Measurements from ENCODE around the gene DLL3. TPM values are rescaled to one million over a fixed set of nuclear protein-coding genes. Genes with fewer than 3 reads are reported as not detected.

DLL3 gene
- total RNA-seq, 1 donor from 2014 or later: 2.9 TPM

- TF ChIP-seq, protein P1, sequence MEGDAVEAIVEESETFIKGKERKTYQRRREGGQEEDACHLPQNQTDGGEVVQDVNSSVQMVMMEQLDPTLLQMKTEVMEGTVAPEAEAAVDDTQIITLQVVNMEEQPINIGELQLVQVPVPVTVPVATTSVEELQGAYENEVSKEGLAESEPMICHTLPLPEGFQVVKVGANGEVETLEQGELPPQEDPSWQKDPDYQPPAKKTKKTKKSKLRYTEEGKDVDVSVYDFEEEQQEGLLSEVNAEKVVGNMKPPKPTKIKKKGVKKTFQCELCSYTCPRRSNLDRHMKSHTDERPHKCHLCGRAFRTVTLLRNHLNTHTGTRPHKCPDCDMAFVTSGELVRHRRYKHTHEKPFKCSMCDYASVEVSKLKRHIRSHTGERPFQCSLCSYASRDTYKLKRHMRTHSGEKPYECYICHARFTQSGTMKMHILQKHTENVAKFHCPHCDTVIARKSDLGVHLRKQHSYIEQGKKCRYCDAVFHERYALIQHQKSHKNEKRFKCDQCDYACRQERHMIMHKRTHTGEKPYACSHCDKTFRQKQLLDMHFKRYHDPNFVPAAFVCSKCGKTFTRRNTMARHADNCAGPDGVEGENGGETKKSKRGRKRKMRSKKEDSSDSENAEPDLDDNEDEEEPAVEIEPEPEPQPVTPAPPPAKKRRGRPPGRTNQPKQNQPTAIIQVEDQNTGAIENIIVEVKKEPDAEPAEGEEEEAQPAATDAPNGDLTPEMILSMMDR (conservative IDR thresholded peaks at IDR 0.05; ENCODE audit: low read depth, low read length): no peak
- H3K4me3 ChIP-seq (ENCODE audit: low read depth, low read length): peak overlapping the region; percentile 55
- DNase-seq (ENCODE audit: low read depth): no peak
Measured at GRCh38 chr19:39507715-39508364, 9.1 kb downstream of the DLL3 start.

GRCh38 chr19:39508629-39509028, 9.9 kb downstream of the DLL3 start:
- TF ChIP-seq, protein P1 (conservative IDR thresholded peaks at IDR 0.05; ENCODE audit: low read depth, low read length): no peak
- H3K4me3 ChIP-seq (ENCODE audit: low read depth, low read length): no peak overlapping the region
- DNase-seq (ENCODE audit: low read depth): no peak

DNA sequence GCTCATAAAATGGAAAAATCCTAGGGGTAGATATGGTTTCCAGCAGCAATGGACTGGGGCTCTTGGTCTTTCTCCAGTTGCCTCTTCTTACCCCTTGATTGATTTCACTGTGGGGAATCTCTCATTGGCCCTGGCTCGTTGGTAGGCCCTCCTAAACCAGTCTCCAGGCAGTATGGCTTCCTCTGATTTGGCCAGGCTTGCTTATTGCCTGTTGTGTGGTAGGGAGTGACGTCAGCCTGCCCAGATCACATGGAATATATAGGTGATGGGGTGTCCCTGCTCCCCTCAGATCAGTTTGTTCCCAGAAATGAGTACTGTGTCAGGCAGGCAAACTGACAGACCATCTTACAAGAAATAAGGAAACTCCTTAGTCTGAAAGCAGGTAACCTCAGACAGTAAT, 10.5 kb downstream of the DLL3 start:
- no peak for DNase-seq (ENCODE audit: low read depth)
- TF ChIP-seq, protein P1 (conservative IDR thresholded peaks at IDR 0.05; ENCODE audit: low read depth, low read length): no peak
- H3K4me3 ChIP-seq (ENCODE audit: low read depth, low read length): no peak overlapping the region

DNA sequence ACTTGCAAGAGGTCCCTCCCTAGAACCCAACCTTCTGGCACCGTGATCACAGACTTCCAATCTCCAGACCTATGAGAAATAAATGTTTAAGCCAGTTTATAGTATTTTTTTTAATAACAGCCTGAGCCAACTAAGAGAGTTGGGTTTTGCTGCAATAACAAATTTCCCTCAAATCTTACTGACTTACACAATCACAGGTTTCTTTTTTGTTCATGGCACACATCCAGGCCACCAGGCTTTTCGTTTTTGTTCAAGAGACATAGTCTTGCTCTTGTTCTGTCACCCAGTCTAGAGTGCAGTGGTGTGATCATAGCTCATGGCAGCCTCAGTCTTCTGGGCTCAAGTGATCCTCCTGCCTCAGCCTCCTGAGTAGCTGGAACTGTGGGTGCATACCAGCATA, 14.2 kb downstream of the DLL3 start:
- no peak for DNase-seq (ENCODE audit: low read depth)
- TF ChIP-seq, protein P1 (conservative IDR thresholded peaks at IDR 0.05; ENCODE audit: low read depth, low read length): no peak
- no peak overlapping the region for H3K4me3 ChIP-seq (ENCODE audit: low read depth, low read length)

- DNase-seq (ENCODE audit: low read depth): no peak
- H3K4me3 ChIP-seq (ENCODE audit: low read depth, low read length): no peak within 1 kb of the TSS
- TF ChIP-seq, protein P1 (conservative IDR thresholded peaks at IDR 0.05; ENCODE audit: low read depth, low read length): no peak
Measured at GRCh38 chr19:39514840-39515550, 16.2 kb downstream of the DLL3 start, which contains the start of gene SELENOV. SELENOV (plus strand) TSS chr19:39515139; CDS start chr19:39515213, 74 bp downstream.

- no peak overlapping the region for H3K4me3 ChIP-seq (ENCODE audit: low read depth, low read length)
Measured at GRCh38 chr19:39515551-39516191, 16.9 kb downstream of the DLL3 start.

More at GRCh38 chr19:39515551-39516191, 16.9 kb downstream of the DLL3 start:
- DNase-seq (ENCODE audit: low read depth): no peak
- TF ChIP-seq, protein P1 (conservative IDR thresholded peaks at IDR 0.05; ENCODE audit: low read depth, low read length): no peak

Measured in epithelial cell of proximal tubule (primary cell).